GM18499 (cell line): ENCODE data around the gene RNF166.
A peak's percentile ranks its signal among the peaks of the same experiment; 100 is the strongest.

ENCODE experiments used
- ATAC-seq: cut with Tn5 transposase; IDR thresholded peaks from one replicate; pipeline ENCODE4 v1.9.1; 2021; ENCODE audit warnings: moderate number of reproducible peaks; ENCODE audit not compliant: insufficient read depth, unreplicated experiment

Gene RNF166

GRCh38 chr16:88695753-88696152, 10.5 kb downstream of the RNF166 start:
- ATAC-seq: no peak

GRCh38 chr16:88695218-88695617, 11.0 kb downstream of the RNF166 start:
- no peak for ATAC-seq

- no peak for ATAC-seq
Observed at GRCh38 chr16:88694221-88695087, 11.8 kb downstream of the RNF166 start.

- ATAC-seq: no peak
Observed at GRCh38 chr16:88693420-88694177, 12.6 kb downstream of the RNF166 start.

- no peak for ATAC-seq
Observed at GRCh38 chr16:88692861-88693260, 13.3 kb downstream of the RNF166 start.

- no peak for ATAC-seq
Observed at GRCh38 chr16:88691924-88692560, 14.2 kb downstream of the RNF166 start.

- no peak for ATAC-seq
Observed at GRCh38 chr16:88691129-88691813, 14.9 kb downstream of the RNF166 start.

- no peak for ATAC-seq
Observed at GRCh38 chr16:88690341-88691128, 15.7 kb downstream of the RNF166 start.

- no peak for ATAC-seq
Observed at GRCh38 chr16:88688013-88688778, 18.0 kb downstream of the RNF166 start.

- no peak for ATAC-seq
Observed at GRCh38 chr16:88687676-88688012, 18.6 kb downstream of the RNF166 start.

GRCh38 chr16:88687254-88687576, 19.0 kb downstream of the RNF166 start:
- ATAC-seq: no peak

GRCh38 chr16:88686439-88687253, 19.6 kb downstream of the RNF166 start, which contains the start of gene SNAI3:
TSS of gene SNAI3 (minus strand) at chr16:88686507. CDS start at chr16:88686406, 101 bp downstream.
- no peak for ATAC-seq

GRCh38 chr16:88686062-88686438, 20.2 kb downstream of the RNF166 start:
- ATAC-seq: no peak

GRCh38 chr16:88685156-88686061, 20.8 kb downstream of the RNF166 start:
- no peak for ATAC-seq

- ATAC-seq: no peak
Observed at GRCh38 chr16:88684569-88685155, 21.5 kb downstream of the RNF166 start.

- ATAC-seq: peak; percentile 49
Observed at GRCh38 chr16:88681709-88682451, 24.3 kb downstream of the RNF166 start.
